Erythroblast (primary cell): Measurements from ENCODE around the gene DSP.
A peak's percentile ranks its signal among the peaks of the same experiment; 100 is the strongest.

Source experiments
- DNase-seq, 2 experiments: peaks; one replicate each; lab custom pipeline; 2025; lab: John Stamatoyannopoulos, UW
- GATA1 ChIP-seq: IDR thresholded peaks from 2 replicates; pipeline ENCODE4 v1.6.1; 2011; ENCODE audit warnings: low read depth, mild to moderate bottlenecking, control low read depth, low read length, moderate library complexity
- POLR2A ChIP-seq: IDR thresholded peaks from 2 replicates; pipeline ENCODE4 v1.6.1; 2011; ENCODE audit warnings: mild to moderate bottlenecking, low read length

The DSP gene

DNA sequence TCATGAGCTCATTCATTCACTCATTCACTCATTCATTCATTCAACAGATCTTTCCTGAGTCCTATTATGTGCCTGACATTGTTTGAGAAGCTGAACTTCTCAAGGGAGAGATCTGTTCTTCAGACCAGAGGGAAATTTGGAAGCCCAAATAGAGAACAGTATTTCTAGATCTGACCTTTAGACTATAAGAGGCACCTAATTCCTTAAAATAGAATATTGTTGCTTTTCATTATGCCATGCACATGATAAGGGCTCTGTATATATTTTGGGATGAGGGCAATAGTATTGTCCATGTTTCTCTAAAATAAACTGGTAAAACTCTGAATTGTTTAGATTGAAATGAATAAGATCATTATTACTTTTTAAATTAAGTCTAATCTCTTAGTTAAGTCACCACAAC, 18.6 kb upstream of the DSP start:
- DNase-seq = no peak
- no peak for TF ChIP-seq GATA1
- no peak for TF ChIP-seq POLR2A

GRCh38 chr6:7523922-7524321, 17.5 kb upstream of the DSP start:
- no peak for DNase-seq
- TF ChIP-seq GATA1 (no peak), POLR2A (no peak)

- TF ChIP-seq POLR2A = no peak
- DNase-seq = no peak
These were observed 14.7 kb upstream of the DSP start for GRCh38 chr6:7526755-7527154.

DNA sequence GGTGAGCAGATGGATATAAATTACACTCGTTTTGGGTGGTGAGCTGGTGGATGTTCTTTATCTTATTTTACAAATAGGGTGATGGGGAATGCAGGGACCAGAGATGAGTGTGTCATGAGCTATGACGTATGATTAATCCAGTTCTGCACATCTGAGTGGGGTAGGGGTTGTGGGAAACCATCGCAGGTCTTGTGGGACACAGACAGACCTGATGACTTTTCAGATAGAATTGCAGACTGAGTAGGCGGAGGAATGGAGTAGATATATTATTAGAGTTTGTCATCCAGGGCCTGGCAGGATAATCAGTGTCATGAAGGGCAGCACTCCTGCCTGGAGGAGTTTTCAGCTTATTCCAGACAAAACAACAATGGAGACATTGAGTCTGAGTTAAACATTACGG, 12.9 kb upstream of the DSP start:
- TF ChIP-seq GATA1 (no peak), POLR2A (no peak)
- no peak for DNase-seq

DNA sequence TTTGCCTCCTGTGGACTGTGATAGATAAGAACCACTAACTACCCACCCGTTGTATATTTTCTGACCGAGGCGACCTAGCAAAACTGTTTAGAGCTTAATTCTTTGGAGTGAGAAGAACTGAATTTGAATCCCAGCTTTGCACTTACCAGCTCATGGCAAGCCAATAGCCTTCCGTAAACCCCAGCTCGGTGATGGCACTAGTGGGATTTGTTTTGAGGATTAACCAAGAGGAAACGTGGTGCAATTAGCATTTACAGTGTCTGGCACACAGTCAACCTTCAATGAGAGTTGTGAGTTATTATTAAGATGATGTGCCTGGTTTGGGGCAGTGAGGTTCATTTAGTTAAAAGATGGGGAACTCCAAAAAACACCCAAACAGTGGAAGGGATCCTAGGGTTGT, 12.3 kb upstream of the DSP start:
- DNase-seq = no peak
- TF ChIP-seq GATA1 = no peak
- TF ChIP-seq POLR2A = no peak

DNA sequence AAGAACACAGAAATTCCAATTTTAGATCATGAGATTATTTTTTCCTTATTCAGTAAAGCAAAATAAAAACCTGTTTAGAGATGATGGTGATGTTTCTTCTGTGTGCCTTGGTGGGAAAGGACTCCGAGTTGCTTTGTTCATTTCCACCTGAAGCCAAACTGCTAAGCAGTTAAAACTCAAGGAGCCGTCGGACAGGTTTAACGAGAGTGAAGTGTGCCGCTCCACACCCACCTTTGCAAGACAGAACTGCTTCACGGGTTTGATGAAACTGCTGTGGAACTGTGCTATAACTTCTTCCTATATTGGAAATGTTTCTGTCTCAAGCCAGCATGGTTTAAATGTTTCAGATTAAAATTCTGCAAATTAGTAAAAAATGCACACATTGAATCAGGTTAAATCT, 9.2 kb upstream of the DSP start:
- TF ChIP-seq GATA1 (no peak), POLR2A (no peak)
- no peak for DNase-seq

DNA sequence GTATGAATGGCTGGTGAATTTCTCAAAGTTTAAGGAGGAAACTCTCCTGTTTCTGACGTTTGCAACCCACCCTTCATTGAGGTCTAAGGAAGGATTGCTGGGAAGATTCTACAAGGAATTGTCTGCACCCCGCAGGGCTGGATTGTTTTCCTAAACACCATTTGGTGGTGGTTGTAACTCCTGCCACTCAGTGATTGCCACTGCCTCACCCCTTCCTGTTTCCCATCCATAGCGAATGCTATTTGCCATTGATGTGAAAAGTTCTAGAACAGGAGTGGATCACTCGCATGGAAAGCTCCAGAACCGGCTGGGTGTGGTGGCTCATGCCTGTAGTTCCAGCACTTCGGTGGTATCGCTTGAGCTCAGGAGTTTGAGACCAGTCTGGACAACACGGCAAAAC, 8.7 kb upstream of the DSP start:
- DNase-seq = no peak
- TF ChIP-seq POLR2A (no peak), GATA1 (no peak)

DNA sequence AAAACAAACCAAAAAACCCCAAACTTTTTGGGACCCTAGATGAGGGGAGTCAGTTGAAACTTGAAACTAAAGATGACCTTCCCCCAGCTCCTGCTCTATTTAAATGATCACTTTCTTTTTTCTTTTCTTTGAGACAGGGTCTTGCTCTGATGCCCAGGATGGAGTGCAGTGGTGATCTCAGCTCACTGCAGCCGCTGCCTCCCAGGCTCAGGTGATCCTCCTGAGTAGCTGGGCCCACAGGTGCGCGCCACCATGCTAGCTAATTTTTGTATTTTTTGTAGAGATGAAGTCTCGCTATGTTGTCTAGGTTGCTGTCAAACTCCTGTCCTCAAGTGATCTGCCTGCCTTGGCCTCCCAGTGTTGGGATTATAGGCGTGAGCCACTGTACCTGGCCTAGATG, 7.3 kb upstream of the DSP start:
- TF ChIP-seq GATA1 (no peak), POLR2A (no peak)
- DNase-seq = no peak

DNA sequence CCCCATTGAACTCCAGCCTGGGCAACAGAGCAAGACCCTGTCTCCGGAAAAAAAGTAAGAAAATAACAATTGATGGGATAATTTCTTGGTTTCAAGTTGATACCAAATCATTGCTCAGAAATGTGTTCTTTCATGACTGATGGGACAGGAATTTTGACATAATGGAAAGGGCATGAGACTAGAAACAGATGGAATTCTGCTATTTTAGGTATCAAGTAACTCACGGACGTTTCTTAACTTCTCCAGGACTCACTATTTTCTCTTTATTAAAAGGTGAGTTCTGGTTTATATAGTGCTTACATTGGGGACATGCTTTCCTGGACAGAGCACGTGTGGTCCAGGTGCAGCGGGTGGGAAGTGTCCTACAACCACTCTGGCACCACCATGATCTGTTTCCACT, 6.0 kb upstream of the DSP start:
- DNase-seq = no peak
- no peak for TF ChIP-seq POLR2A
- no peak for TF ChIP-seq GATA1

DNA sequence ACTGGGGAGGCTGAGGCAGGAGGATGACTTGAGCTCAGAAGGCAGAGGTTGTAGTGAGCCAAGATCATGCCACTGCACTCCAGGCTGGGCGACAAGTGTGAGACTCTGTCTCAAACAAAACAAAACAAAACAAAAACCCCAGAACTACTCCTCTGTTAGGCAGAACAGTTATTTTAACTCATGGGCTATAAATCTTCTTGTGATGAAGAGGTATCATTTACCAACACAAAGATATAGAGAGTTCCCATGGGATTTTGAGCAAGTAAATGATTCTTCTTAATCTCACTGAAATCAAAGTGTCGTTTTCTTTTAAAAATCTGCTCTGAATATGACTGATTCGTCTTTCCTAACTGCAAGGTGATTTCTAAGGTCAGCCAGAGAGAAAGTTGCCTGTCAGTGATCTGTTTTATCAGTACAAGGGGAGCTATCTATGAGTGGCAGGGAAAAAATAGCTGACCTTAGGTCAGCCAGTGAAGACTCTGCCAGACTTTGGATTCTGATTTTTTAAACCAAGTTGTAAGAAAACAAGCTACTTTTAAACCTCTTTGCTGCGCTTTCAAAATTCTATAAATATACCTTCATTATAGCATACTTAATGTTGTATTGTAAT, 3.8 kb upstream of the DSP start:
- DNase-seq = no peak
- TF ChIP-seq POLR2A (no peak), GATA1 (no peak)

- no peak for DNase-seq
- TF ChIP-seq POLR2A (no peak), GATA1 (no peak)
These were observed 3.0 kb upstream of the DSP start for GRCh38 chr6:7538484-7538883.

- no peak for DNase-seq
- no peak for TF ChIP-seq GATA1
- TF ChIP-seq POLR2A = no peak
These were observed 876 bp upstream of the DSP start for GRCh38 chr6:7540595-7540994.

DNA sequence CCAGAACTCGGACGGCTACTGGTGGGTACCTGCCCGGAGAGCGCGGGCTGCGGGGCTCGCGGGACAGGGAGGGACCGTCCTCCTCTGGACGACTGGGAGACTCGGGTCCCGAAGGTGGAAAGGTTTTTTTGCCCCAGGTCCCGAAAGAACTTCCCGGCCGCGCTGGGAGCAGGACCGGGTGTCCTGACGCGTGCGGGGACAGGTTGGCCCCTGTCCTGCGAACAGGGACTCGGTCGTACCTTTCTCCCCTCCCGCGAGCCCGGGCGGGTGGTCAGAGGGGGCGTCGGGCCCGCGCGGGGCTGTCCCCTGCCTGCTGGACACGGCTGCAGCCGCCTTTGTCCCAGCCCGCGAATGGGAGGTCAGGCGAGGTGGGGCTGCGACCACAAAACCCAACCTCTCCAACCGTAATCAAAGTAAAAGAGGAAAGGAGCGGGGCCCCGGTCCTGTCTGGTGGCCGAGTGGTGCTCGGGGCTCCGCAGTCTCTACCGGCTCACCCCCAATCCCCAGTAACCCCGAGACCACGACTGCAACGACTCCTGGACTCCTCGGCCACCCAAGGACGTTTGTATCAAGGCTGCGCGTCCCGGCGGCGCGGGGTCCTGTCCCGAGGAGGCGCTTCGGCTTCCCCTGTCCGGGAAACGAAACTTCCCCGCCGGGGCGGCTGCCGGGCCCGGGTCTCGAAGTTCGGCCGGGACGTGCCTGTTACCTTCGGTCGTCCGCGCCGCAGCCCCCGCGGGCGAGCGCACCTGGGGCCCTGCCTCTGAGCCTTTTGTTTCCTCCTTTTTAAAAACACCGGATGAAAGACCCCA, 798 bp downstream of the DSP start:
- TF ChIP-seq GATA1 (no peak), POLR2A (no peak)
- DNase-seq = peak in 1 of 2 experiments; percentile 12

GRCh38 chr6:7542874-7543624, 1.6 kb downstream of the DSP start:
- TF ChIP-seq GATA1 (no peak), POLR2A (no peak)
- no peak for DNase-seq

DNA sequence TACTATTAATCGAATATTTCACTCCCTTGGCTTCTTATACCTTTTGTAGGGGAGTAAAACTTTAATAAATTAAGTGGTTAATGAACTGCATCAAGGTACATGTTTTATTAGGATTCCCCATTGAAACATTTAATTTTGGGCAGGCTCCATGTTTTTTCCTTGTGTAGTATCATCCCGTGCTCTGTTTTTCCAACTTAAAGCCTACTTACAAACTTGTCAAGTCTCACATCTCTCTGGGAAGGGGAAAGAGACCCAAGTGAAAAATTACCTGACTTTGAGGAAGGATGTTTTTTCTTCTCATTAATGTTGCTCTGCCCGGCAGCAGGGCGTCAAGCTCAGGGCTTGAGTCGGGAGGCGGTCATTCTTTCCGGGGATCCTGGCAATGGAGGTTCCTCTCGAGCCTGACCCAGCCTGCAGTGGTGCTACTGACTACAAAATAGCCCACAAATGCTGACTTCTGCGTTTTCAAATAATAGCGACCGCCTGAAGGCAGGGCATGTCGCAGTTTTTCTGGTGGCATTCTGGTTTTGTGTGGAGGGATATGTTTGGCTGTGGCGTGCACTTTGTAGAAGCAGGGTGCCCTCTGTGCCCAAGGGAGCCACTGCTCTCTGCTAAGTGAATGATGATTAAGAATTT, 2.4 kb downstream of the DSP start:
- no peak for TF ChIP-seq POLR2A
- TF ChIP-seq GATA1 = no peak

DNA sequence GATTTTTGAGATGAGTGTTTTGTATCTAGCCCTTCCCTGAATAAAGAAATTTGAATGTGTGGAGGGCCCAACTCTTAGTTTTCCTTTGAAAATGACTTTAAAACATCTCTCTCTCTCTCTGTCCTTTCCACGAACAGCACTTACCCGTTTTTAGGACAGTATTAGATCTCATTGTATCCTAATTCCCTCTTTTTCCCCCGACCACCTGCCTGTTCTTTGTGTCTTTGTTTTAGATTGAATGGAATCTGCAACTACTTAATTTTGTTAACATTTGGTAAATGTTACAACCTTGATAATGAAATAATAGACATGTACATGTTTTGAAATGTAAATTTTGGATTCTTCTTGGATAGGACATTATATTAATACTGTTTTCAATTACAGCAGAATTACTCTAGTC, 3.1 kb downstream of the DSP start:
- TF ChIP-seq GATA1 (no peak), POLR2A (no peak)

More for the DNA sequence above, 2.4 kb downstream of the DSP start:
- peak in 1 of 2 experiments; percentile 15 for DNase-seq

More for the DNA sequence above, 3.1 kb downstream of the DSP start:
- DNase-seq = no peak
